Measurements from ENCODE around the gene TAS2R40.
"Not testable (repeated sequence)": the region's sequence is repeated elsewhere in the genome, so short reads cannot be mapped to it uniquely, and the experiment has no call there.

TAS2R40 gene

GRCh38 chr7:143221737-143222136, at the start of gene TAS2R40:
Gene TAS2R40, plus strand, starts transcription at chr7:143222037. Its CDS starts 42 bp downstream, at chr7:143222079.
- DNase-seq = no peak

- DNase-seq = no peak
Measured at GRCh38 chr7:143172354-143172753, 49.5 kb upstream of the TAS2R40 start.

- DNase-seq = no peak
Measured at GRCh38 chr7:143176128-143176527, 45.7 kb upstream of the TAS2R40 start.

DNA sequence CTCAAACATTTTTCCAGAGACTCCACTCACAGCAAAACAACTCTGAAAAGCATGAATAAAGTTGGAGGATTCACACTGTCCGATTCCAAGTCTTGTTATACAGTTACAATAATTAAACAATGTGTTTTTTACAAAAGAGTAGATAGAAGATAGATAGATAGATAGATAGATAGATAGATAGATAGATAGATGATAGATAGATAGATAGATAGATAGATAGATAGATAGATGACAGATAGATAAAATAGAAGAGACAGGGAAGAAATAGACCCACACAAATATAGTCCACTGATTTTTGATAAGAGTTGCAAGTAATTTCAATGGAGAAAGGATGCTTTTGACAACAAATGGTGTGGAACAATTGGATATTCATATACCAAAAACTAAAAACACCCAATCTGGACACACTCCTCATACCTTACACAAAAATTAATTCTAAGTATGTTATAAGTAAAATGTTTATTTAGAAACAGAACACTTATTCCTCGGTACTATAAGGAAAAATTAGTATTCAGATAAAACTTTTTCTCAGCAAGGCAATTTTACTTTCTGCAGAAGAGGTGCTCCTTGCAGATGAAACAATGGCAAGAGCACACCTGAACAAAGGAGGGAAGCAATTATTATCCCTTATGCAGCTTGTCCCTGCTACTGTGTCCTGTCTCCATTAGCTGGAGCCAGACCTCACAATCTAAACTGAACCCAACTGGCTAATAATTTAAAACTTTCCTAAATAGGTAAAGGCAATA, 44.3 kb upstream of the TAS2R40 start:
- DNase-seq = no peak

- not testable (repeated sequence) for DNase-seq
Measured at GRCh38 chr7:143180771-143181170, 41.1 kb upstream of the TAS2R40 start.

- no peak for DNase-seq
Measured at GRCh38 chr7:143181349-143181748, 40.5 kb upstream of the TAS2R40 start.

- DNase-seq = no peak
Measured at GRCh38 chr7:143183024-143183423, 38.8 kb upstream of the TAS2R40 start, which contains the start of gene TAS2R39. Gene TAS2R39, plus strand, starts transcription at chr7:143183419. Its CDS starts 0 bp downstream, at chr7:143183419.

- DNase-seq = no peak
Measured at GRCh38 chr7:143185551-143185950, 36.3 kb upstream of the TAS2R40 start.

- DNase-seq = no peak
Measured at GRCh38 chr7:143188994-143189393, 32.8 kb upstream of the TAS2R40 start.

DNA sequence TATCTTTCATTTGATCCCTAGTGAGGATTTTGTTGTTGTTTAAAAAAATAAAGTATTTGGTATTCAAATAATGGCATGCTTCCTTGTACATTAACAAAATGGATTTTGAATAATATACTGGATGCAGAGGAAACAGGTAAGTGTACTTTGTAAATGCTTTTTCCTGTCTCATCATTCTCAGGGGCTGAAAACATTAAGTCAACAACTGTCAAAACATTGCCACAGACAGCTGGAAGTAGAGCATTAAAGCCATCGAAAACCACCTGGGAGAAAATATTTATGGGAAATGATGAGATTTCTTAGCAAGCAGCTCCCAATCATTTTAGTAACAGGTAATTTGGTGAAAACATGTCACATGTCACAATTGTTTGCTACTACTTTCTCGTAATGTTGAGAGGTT, 28.0 kb upstream of the TAS2R40 start:
- DNase-seq = no peak

- DNase-seq = no peak
Measured at GRCh38 chr7:143199040-143199439, 22.8 kb upstream of the TAS2R40 start.

- DNase-seq = no peak
Measured at GRCh38 chr7:143202161-143202560, 19.7 kb upstream of the TAS2R40 start.

DNA sequence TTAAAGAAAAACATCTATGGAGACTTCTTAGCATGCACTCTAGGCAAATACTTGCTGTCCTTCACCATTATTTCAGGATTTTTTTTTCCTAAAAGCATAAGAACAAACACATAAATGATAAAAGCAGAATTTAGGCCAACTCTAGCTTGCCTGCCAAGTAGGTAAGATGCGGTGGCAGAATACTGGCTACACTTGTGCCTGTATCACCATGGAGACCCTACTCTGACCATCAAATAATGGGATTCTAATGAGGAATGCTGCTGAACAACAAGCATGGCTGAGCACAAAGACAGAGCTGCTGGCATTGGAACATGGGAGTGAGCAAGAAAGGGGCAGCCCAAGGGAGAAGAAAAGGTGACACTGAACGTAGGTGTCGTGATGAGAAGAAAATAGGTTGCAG, 18.5 kb upstream of the TAS2R40 start:
- no peak for DNase-seq

DNA sequence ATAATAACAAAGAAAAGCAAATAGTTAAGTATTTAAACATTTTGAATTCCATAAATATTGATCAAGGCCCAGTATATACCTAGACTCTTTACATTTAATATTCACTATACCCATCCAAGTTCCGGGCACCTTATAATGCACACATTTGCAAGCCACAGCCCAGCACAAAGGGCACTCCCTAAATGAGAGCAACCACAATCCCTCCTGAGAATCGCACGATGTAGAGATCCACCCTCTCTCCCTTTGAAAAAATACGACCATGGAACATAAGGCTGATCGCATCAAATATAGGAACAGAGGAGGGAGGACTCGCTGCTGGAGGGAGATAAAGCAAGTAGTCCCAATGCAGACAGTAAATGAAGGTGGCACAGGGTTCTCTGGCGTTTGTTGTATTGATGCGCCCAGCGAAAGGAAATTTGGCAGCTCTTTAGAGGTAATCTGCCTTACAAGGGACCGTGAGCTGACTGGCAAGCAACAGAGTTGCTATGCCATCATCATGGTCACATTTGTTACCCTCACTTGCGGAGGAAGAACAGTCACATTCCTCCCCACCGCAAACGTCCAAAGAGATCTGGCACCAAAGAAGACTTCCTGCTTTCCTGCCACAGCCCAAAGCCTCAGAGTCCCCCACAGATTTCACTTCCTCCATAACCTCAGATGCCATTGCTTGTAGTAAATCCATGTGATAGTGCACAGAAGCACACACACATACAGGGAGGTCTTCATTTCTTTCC, 16.1 kb upstream of the TAS2R40 start:
- DNase-seq = no peak

- no peak for DNase-seq
Measured at GRCh38 chr7:143210541-143210940, 11.3 kb upstream of the TAS2R40 start.

DNA sequence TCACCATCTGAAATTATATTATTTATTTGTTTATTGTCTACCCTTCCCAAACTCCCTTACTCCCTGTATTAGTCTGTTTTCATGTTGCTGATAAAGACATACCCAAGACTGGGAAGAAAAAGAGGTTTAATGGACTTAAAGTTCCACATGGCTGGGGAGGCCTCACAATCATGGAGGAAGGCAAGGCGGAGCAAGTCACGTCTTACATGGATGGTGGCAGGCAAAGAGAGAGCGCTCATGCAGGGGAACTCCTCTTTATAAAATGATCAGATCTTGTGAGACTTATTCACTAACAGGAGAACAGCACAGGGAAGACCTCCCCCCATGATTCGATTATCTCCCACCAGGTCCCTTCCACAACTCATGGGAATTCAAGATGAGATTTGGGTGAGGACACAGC, 8.4 kb upstream of the TAS2R40 start:
- DNase-seq = not testable (repeated sequence)

GRCh38 chr7:143214789-143215679, 6.8 kb upstream of the TAS2R40 start:
- DNase-seq = peak; percentile 73

DNA sequence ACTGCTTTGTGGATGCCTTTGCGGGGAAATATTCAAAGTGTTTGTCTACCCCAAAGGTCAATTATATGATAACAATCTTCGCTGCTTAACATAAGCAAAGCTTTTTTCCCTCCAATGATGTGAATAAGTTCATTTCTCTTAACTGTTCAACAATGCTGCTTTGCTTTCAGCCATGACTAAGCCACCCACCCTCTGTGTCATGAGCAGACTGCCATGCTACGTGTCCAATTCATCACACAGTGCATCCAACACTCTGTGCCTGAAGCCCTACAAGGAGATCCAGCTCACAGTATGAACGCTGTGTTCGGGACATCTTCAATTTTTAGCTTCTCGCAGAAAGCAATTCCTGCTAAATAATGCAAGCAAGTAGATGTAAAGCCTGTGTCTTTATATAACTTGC, 5.7 kb upstream of the TAS2R40 start:
- DNase-seq = no peak

- DNase-seq = no peak
Measured at GRCh38 chr7:143216686-143217085, 5.2 kb upstream of the TAS2R40 start.

- DNase-seq = no peak
Measured at GRCh38 chr7:143217806-143218205, 4.0 kb upstream of the TAS2R40 start.

GRCh38 chr7:143221286-143221685, 551 bp upstream of the TAS2R40 start:
- DNase-seq = no peak

DNA sequence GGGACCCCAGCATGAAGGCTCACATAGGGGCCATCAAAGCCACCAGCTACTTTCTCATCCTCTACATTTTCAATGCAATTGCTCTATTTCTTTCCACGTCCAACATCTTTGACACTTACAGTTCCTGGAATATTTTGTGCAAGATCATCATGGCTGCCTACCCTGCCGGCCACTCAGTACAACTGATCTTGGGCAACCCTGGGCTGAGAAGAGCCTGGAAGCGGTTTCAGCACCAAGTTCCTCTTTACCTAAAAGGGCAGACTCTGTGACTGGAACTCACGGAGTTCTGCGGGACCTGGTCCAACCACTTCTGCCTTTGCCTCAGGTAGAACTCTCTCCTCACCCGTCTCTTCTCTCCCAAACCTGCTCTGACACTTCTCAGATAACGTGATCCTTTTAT, 945 bp downstream of the TAS2R40 start:
- no peak for DNase-seq

DNA sequence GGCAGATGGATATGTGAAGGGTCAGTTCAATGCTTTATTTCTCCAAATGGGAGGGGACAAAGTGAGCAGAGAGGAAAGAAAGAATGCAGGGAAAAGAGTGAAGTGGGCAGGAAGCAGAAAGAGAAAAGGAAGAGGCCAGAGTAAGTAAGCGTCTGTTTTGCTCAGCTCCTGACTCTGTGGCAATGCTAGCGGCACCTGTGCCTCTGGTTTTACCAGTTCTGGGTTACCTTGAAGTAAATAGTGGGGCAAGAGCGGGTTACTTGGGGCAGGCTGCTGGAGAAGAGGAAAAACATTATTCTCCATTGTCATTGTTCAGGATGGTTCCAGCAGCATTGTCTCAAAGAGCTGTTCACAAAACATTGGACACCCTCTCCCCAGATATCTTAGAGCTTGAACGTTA, 1.9 kb downstream of the TAS2R40 start:
- DNase-seq = no peak

All from amniotic stem cell (primary cell).